HFF-Myc (cell line): ENCODE results near the gene WRAP73.

ENCODE experiments used
- DNase-seq: peaks from one replicate; pipeline ENCODE4 v3.0.0-alpha.2; 2011; ENCODE audit warnings: low read depth; ENCODE audit errors: extremely low read depth
- H3K4me3 ChIP-seq: replicated peaks from 2 replicates; pipeline ENCODE4 v1.5.1; 2011; ENCODE audit warnings: low read depth, mild to moderate bottlenecking, control low read depth, low read length
- CTCF ChIP-seq: IDR thresholded peaks from 2 replicates; pipeline ENCODE4 v1.5.1; 2012; ENCODE audit warnings: mild to moderate bottlenecking, low read depth, low read length, control low read depth; ENCODE audit errors: missing control alignments

WRAP73 gene

GRCh38 chr1:3668585-3669300 lies 18.8 kb upstream of the WRAP73 start:
- no peak for TF ChIP-seq CTCF
- no peak for DNase-seq
- no peak overlapping the region for H3K4me3 ChIP-seq

GRCh38 chr1:3668148-3668547 lies 18.2 kb upstream of the WRAP73 start:
- no peak for DNase-seq
- no peak overlapping the region for H3K4me3 ChIP-seq
- no peak for TF ChIP-seq CTCF

GRCh38 chr1:3664700-3665375 lies 14.9 kb upstream of the WRAP73 start:
- DNase-seq = no peak
- no peak for TF ChIP-seq CTCF
- no peak overlapping the region for H3K4me3 ChIP-seq

GRCh38 chr1:3663999-3664699 lies 14.2 kb upstream of the WRAP73 start:
- no peak overlapping the region for H3K4me3 ChIP-seq
- no peak for TF ChIP-seq CTCF
- DNase-seq = no peak

- no peak for TF ChIP-seq CTCF
- no peak for DNase-seq
- H3K4me3 ChIP-seq = no peak overlapping the region
These were observed 12.3 kb upstream of the WRAP73 start for GRCh38 chr1:3662080-3662671.

GRCh38 chr1:3661631-3662030 lies 11.7 kb upstream of the WRAP73 start:
- TF ChIP-seq CTCF = no peak
- no peak overlapping the region for H3K4me3 ChIP-seq
- no peak for DNase-seq
